Glutamatergic neuron (in vitro differentiated cells): ENCODE results near the gene OR8D1. TPM values are rescaled to one million over a fixed set of nuclear protein-coding genes. Genes with fewer than 3 reads are reported as not detected.

Experiments used
- DNase-seq: peaks from one replicate; pipeline ENCODE4 v3.0.0; 2022
- H3K27ac Mint-ChIP-seq: one replicate; pipeline ENCODE4 v1.8.0; 2020; ENCODE audit warnings: mild to moderate bottlenecking, mixed read lengths, inconsistent platforms; ENCODE audit not compliant: unreplicated experiment
- H3K27me3 Mint-ChIP-seq: one replicate; pipeline ENCODE4 v1.8.0; 2020; ENCODE audit warnings: mild to moderate bottlenecking, moderate library complexity, mixed read lengths, inconsistent platforms; ENCODE audit not compliant: unreplicated experiment
- H3K36me3 Mint-ChIP-seq: one replicate; pipeline ENCODE4 v1.8.0; 2020; ENCODE audit warnings: mild to moderate bottlenecking, mixed read lengths, inconsistent platforms; ENCODE audit not compliant: unreplicated experiment
- H3K4me1 Mint-ChIP-seq: one replicate; pipeline ENCODE4 v1.8.0; 2020; ENCODE audit warnings: mild to moderate bottlenecking, low read depth, mixed read lengths, inconsistent platforms; ENCODE audit not compliant: unreplicated experiment
- H3K4me3 Mint-ChIP-seq: one replicate; pipeline ENCODE4 v1.8.0; 2020; ENCODE audit warnings: mild to moderate bottlenecking, mixed read lengths, inconsistent platforms; ENCODE audit not compliant: unreplicated experiment
- H3K9me3 Mint-ChIP-seq: one replicate; pipeline ENCODE4 v1.8.0; 2020; ENCODE audit warnings: mild to moderate bottlenecking, moderate library complexity, mixed read lengths, inconsistent platforms; ENCODE audit not compliant: unreplicated experiment
- CTCF ChIP-seq: fragments of 200-600 bp; sonication (generic); IDR thresholded peaks from one replicate; pipeline ENCODE4 v1.5.0; 2021; ENCODE audit not compliant: partially characterized antibody, unreplicated experiment
- total RNA-seq: library from RNA; stranded (reverse); fragmentation: NEBNext Ultra II Directional; extraction: Animal tissue kit (Norgen Biotek cat#: 25700); gene quantifications from one replicate; pipeline ENCODE4 v1.2.1, GENCODE V29; 2021; ENCODE audit not compliant: unreplicated experiment

OR8D1 gene
- total RNA-seq, 1 donor from 2014 or later = not detected

- Mint-ChIP-seq H3K27ac (no peak overlapping the region), H3K4me3 (no peak overlapping the region), H3K4me1 (no peaks in the 10 kb centered on the region), H3K27me3 (no peaks in the 10 kb centered on the region), H3K36me3 (no peaks in the 10 kb centered on the region), H3K9me3 (no peaks in the 10 kb centered on the region)
- no peak for TF ChIP-seq CTCF
- no peak for DNase-seq
These were observed 3.0 kb downstream of the OR8D1 start for GRCh38 chr11:124310721-124311120.

- Mint-ChIP-seq H3K36me3 (no peaks in the 10 kb centered on the region), H3K9me3 (no peaks in the 10 kb centered on the region), H3K27me3 (peaks cover 2% of the 10 kb centered on the region), H3K4me3 (no peak overlapping the region), H3K4me1 (no peaks in the 10 kb centered on the region), H3K27ac (no peak overlapping the region)
- TF ChIP-seq CTCF = no peak
- DNase-seq = no peak
These were observed 6.7 kb downstream of the OR8D1 start for GRCh38 chr11:124307093-124307492.

- Mint-ChIP-seq H3K4me3 (no peak overlapping the region), H3K27me3 (peaks cover 2% of the 10 kb centered on the region), H3K36me3 (no peaks in the 10 kb centered on the region), H3K9me3 (no peaks in the 10 kb centered on the region), H3K27ac (no peak overlapping the region), H3K4me1 (no peaks in the 10 kb centered on the region)
- no peak for TF ChIP-seq CTCF
- no peak for DNase-seq
These were observed 11.2 kb downstream of the OR8D1 start for GRCh38 chr11:124302347-124303125.

- DNase-seq = no peak
- H3K4me1 Mint-ChIP-seq = no peaks in the 10 kb centered on the region
- TF ChIP-seq CTCF = no peak
These were observed 12.2 kb downstream of the OR8D1 start for GRCh38 chr11:124301548-124301947.

GRCh38 chr11:124297921-124298320 is 15.8 kb downstream of the OR8D1 start:
- DNase-seq = no peak

More at GRCh38 chr11:124301548-124301947, 12.2 kb downstream of the OR8D1 start:
- Mint-ChIP-seq H3K27ac (no peak overlapping the region), H3K36me3 (no peaks in the 10 kb centered on the region), H3K27me3 (peaks cover 2% of the 10 kb centered on the region), H3K4me3 (no peak overlapping the region), H3K9me3 (no peaks in the 10 kb centered on the region)

More at GRCh38 chr11:124297921-124298320, 15.8 kb downstream of the OR8D1 start:
- Mint-ChIP-seq H3K27ac (no peak overlapping the region), H3K36me3 (no peaks in the 10 kb centered on the region), H3K4me3 (no peak overlapping the region), H3K9me3 (no peaks in the 10 kb centered on the region), H3K4me1 (no peaks in the 10 kb centered on the region), H3K27me3 (peaks cover under 1% of the 10 kb centered on the region)
- no peak for TF ChIP-seq CTCF
